GM21367 (cell line): ENCODE data around the gene WDHD1.
A peak's percentile ranks its signal among the peaks of the same experiment; 100 is the strongest.
"Not testable (repeated sequence)": the region's sequence is repeated elsewhere in the genome, so short reads cannot be mapped to it uniquely, and the experiment has no call there.

Experiments used
- ATAC-seq: cut with Tn5 transposase; IDR thresholded peaks from one replicate; pipeline ENCODE4 v1.9.1; 2021; ENCODE audit not compliant: unreplicated experiment

The WDHD1 gene

DNA sequence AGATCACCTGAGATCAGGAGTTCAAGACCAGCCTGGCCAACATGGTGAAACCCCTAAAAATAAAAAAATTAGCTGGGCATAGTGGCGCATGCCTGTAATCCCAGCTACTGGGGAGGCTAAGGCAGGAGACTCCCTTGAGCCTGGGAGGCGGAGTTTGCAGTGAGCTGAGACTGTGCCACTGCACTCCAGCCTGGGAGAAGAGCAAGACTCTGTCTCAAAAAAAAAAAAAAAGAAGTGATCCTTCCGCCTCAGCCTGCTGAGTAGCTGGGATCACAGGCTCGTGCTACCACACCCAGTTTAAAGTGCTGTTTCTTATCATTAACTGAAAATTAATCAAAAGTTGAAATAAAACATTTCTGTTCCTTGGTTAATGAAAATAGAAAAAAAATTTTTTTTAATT, 117.9 kb downstream of the WDHD1 start:
- not testable (repeated sequence) for ATAC-seq

DNA sequence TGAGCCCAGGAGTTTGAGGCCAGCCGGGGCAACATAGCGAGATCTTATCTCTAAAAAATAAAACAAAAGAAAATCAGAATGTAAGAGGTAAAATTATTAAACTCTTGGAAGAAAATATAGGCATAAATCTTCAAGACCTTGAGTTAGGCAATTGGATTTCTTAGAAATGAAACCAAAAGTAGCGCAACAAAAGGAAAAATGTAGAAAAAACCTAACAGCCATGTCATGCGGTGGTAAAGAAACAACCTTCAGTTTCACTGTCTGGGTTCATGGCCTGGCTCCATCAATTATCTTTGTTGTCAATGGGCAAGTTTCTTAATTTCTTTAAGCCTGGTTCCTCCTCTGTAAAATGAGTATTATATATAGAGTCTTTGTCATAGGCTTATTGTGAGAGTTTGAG, 118.7 kb downstream of the WDHD1 start:
- ATAC-seq, result no peak

DNA sequence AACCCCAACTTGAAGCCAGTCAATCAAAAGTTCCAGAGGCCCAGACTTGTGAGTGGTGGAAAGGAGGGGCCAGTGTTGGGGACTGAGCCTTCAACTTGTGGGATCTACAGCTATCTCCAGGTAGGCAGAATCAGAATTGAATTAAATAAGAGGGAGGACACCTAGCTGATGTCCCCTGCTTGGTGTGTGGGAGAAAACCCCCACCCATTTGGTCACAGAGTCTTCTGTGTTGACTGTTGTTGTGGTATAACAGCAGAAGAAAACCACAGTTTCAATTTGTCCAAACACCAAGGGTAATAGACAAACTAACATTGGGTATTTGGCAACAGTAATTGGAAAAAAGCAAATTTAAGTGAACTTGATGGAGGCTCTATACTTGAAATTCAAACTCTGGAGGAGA, 120.8 kb downstream of the WDHD1 start:
- ATAC-seq, result no peak

DNA sequence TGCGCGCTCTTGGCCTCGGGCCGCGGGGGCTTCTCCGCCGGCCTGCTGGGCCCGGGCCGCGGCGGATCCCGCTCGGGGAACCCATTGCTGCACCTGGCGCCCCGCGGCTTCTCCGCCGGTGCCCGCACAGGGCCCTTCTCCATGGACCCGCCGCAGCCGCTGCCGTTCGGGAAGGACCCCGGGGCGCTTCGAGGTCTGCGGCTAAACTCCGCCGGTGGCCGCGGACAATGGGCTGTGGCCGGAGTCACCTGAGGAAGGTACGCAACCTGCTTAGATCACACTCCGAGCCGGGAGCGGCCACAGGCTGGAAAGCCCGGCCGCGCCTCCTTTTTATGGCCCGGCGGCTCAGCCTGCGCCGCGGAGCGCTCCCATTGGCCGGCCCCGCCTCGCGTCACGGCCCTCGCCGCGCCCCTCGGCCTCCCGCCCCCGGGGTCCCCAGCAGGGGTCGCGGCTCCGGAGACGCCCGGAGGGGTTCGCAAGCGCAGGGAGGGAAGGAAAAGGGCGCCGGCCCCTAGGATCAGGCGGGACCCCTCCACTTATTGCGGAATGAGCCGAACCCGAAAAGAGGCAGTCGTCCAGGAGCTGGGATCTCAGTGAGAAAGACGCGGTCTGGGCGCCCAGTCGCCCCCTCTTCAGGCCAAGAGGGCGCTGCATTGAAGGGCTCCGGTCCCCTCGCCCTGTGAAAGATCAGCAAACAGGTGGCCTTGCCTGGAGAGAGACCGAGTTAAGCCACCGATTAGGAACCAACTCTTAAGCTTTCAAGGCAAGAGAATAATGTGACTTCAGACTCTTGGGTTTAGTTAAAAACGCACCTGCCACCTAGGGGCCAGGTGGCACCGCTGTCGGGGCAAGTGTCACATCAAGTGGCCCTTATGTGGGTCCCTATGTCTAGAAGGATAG, 124.1 kb downstream of the WDHD1 start, which contains the start of gene GCH1:
Gene GCH1 (minus strand): TSS at position 306 of the 900 bp plus-strand sequence. CDS start 163 bp downstream, at position 143.
- ATAC-seq, result peak; percentile 70

DNA sequence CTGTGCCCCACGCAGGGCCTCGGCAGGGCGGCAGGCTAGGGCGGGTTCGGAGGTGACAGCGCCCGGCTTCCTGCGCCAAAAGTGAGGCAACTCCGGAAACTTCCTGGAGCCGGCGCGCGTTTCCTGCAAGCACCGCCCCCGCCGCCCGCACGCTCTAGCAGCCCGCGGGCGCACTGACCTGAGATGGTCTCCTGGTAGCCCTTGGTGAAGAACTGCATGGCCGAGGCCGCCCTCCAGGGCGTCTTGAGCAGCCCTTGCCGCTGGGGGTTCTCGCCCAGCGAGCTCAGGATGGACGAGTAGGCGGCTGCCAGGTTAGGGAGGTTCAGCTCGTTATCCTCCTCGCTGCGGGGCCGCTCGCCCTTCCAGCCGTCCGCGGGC, 124.8 kb downstream of the WDHD1 start:
- ATAC-seq, result peak; percentile 45

DNA sequence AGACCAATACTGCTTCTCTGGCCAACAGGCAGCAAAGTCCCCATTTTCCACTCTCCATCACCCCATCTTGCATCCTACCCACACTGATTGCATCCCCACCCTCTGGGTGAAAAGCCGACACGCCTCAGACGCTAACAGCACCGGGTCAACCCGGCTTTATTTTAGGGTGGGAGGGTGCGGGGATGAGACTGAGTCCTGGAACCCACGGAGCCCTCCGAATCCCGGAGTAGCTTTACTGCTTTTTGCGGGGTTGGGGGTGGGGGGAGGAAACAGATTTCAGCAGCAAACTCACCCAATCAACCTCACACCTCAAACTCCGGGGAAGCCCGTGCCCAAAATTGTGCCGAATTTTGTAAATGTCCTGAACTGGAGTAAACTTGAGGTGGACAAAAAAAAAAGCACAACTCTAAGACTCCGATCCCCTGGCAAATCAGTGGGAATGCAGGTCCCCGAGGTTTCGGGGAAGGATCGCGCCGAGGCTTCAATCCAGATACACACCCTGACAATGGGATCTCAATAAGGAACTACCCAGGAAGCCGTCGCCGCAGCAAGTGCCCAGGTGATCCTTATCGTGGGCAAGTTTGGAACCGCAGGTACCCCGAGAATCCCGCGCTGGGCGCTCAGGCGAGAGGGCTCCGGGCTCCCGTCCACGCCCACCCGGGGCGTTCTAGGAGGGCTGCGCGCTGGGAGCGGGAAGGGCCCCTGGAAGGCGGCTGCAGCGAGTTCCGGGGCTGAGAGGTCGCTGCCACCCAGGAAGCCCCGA, 125.3 kb downstream of the WDHD1 start:
- ATAC-seq, result no peak

DNA sequence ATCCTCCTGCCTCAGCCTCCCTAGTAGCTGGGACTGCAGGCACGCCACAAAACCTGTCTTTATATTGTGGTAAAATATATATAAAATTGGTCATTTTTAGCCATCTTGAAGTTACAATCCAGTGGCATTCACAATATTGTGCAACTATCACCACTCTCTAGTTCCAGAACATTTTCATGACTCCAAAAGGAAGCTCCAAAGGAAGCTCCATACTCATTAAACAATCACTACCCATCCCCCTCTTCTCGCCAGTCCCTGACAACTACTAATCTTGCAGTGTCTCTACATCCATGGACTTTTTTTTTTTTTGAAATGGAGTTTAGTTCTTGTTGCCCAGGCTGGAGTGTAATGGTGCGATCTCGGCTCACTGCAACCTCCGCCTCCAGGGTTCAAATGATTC, 127.3 kb downstream of the WDHD1 start:
- ATAC-seq, result no peak

DNA sequence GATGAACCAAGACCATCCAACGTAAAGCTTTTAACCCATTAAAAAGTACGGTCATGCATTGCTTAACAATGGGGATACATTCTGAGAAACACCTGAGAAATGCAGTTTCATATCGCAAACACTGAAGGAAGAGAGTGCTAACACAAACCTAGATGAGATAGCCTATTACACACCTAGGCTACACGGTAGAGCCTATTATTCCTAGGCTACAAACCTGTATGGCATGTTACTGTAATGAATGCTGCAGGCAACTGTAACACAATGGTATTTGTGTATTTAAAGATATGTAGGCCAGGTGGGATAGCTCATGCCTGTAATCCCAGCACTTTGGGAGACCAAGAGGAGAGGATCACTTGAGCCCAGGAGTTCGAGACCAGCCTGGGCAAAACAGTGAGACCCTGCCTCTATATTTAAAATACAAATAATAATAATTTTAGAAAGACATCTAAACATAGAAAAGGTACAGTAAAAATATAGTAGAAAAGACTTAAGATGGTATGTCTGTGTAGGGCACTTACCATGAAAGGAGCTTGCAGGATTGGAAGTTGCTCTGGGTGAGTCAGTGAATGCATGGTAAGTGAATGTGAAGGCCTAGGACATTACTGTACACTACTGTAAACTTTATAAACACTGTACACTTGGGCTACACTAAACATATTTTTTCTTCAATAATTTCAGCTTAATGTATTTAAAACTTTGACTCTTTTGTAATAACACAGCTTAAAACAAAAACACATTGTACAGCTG, 128.9 kb downstream of the WDHD1 start:
- ATAC-seq, result not testable (repeated sequence)

DNA sequence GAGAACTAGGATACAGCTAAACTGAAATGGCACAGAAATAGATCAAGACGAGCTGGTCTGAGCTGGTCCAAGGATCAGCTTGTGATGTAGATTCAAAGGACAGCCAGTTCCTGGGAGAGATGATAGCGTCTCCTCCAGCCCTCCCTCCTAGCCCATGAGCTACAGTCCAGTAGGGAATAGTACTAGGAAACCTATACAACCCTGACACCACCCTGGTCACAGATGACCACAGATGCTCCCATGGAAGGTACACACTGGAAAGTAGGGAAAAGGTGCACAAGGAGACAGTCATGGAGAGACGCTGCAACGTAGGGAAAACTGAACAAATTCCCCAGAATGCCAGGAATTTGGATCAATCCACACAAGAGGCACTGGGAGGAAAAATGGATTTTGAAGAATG, 131.2 kb downstream of the WDHD1 start:
- no peak for ATAC-seq

DNA sequence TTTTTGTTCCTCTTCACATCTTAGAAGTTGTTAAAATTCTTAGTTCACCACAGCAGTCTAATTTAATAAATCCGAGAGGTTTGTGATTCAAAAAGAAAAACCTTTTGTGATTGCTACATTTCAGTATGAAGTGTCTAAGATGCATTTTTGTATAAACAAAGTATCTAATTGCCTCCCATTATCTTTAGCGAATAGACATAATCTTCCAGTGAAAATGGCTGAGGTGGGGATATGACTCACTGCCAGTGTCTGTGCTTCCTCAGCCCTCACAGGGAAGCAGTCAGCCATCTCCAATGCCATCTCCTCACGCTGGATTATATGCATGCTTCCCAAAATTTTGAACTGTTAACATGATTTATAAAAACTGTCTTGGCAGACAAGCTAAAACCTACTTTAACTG, 131.9 kb downstream of the WDHD1 start:
- no peak for ATAC-seq

DNA sequence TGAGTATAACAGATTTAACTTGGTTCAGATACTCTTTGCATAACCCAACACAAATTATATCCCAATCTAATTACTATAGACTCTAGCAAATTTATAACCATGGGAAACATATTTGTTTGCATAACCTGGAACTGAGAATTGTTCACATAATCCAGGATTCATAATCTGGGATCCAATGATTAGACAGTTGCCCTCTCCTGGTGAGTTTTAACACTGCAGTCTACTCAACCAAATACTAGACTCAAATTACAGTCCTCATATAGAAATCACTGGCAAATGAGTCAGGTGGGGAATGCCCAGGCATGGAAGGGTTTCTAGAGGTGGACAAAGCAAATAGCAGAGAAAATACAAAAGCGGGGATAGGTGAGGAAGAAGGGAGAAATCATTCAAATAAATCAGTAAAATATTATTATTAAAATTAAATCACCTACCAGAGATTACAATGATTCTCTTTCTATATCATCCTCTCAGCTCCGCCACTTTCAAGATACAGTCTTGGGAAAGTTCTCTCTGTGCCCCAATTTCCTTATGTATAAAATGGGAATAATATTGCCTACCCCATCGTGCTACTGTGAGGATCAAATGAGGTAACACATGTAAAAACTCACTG, 133.6 kb downstream of the WDHD1 start:
- no peak for ATAC-seq

DNA sequence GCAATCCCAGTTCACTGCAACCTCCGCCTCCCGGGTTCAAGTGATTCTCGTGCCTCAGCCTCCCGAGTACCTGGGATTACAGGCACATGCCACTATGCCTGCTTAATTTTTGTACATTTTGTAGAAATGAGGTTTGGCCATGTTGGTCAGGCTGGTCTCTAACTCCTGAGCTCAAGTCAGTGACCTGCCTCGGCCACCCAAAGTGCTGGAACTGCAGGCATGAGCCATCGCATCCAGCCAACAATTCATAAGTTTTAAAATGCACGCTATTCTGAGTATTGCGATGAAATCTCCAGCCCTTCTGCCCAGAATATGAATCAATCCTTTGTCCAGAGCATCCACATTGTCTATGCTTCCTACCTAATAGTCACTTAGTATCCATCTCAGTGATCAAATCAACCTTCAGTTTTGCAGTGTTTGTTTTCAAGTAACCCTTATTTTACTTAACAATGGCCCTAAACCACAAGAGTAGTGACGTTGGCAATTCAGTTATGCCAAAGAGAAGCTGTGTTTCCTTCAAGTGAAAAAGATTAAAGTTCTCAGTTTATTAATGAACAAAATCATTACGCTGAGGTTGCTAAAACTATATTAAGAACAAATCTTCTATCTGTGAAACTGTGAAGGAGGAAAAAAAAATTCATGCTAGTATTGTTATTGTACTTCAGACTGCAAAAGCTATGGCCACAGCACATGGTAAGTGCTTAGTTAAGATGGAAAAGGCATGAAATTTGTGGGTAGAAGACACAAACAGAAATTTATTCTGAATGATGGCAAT, 135.2 kb downstream of the WDHD1 start:
- ATAC-seq, result no peak

DNA sequence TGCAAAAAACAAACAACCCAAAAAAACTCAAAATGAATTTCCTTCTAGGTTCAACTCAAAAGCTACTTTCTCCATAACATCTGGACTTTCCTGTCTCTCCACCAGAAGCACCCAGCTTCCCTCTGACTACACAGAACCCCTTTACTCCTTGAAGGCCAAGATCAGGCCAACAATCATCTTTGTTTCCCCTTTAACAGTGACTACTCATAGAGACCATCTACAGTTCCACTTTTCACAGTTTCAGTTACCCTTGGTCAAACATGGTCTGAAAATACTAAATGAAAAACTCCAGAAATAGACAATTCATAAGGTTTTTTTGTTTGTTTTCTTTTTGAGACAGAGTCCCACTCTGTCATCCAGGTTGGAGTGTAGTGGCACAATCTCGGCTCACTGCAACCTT, 136.1 kb downstream of the WDHD1 start:
- peak; percentile 68 for ATAC-seq

DNA sequence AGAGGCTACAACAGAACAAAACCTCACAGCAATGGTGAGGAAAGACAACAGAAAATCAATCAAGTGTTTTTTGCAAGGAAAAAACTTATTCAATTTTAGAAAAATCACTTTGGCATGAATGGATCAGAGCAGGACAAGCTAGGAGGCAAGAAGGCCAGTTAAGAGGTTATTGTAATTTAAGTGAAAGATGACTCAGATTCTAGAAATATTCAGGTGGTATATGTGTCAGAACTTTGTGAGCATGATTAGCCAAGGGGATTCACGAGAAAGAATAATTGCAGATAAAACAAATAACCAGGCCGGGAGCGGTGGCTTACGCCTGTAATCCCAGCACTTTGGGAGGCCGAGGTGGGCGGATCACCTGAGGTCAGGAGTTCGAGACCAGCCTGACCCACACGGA, 137.0 kb downstream of the WDHD1 start:
- no peak for ATAC-seq
